ENCODE measurements around the gene VWA3A.
"Not testable (repeated sequence)": the region's sequence is repeated elsewhere in the genome, so short reads cannot be mapped to it uniquely, and the experiment has no call there.

The VWA3A gene

GRCh38 chr16:22193063-22193411 is 100.7 kb downstream of the VWA3A start:
- H3K4me3 ChIP-seq (replicated peaks; ENCODE audit: low read depth, low read length) = no peak overlapping the region
- no peaks in the 10 kb centered on the region for H3K36me3 ChIP-seq (ENCODE audit: control insufficient read depth, insufficient read depth, low read length)
- TF ChIP-seq CTCF (IDR thresholded peaks at IDR 0.05; ENCODE audit: insufficient read depth, low read length, poor library complexity, severe bottlenecking) = no peak
- H3K27me3 ChIP-seq (replicated peaks; ENCODE audit: control insufficient read depth, insufficient read depth, low read length) = no peaks in the 10 kb centered on the region
- DNase-seq (ENCODE audit: extremely low read depth, insufficient read length) = no peak

DNA sequence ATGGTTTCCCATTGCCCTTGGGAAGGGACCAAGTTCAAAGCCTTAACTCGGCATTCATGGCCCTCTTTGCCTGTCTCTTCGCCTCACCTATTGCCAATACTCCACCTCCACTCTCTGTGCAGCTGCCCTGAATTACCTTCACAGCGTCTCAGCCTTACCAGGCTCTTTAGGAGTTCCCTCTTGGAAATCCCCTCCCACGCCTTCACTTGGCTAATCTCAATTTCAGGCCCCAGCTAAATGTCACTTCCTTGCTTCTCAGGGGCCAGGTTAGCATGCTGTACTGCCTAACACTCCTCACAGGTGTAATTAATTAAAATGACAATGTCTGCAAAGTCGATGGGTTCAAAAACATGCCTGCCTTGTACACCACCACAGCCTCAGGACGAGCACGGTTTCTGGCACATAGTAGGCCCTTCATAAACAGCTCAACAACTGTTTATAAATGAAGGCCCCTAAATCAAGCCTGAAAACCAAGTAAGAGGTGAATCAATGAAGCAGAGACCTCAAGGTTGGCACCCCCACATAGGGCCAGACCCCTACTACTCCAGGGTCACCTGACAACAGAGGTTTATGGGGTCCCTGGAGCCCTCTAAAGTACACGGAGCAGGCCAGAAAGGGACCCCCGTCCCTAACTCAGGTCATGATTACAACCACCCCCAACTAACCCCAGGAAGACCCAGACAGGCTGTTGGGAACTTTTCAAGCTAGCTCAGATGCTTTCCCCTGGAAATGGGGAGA is 102.5 kb downstream of the VWA3A start:
- no peak for TF ChIP-seq CTCF (IDR thresholded peaks at IDR 0.05; ENCODE audit: insufficient read depth, low read length, poor library complexity, severe bottlenecking)
- no peak overlapping the region for H3K4me3 ChIP-seq (replicated peaks; ENCODE audit: low read depth, low read length)
- no peaks in the 10 kb centered on the region for H3K27me3 ChIP-seq (replicated peaks; ENCODE audit: control insufficient read depth, insufficient read depth, low read length)
- no peaks in the 10 kb centered on the region for H3K36me3 ChIP-seq (ENCODE audit: control insufficient read depth, insufficient read depth, low read length)
- DNase-seq (ENCODE audit: extremely low read depth, insufficient read length) = no peak

DNA sequence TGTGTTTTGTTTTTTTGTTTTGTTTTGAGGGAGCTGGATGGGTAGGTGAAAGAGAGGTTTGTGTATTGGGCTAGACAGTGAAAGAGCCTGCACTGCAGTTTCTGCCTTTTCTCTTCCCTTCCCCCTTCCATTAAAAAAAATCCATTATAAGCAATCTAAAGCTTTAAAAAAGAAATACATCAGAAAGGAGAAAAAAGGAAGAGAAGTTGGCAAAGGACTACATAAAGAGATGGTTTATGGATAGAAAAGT is 103.0 kb downstream of the VWA3A start:
- Histone ChIP-seq H3K36me3 (ENCODE audit: control insufficient read depth, insufficient read depth, low read length) (no peaks in the 10 kb centered on the region), H3K4me3 (replicated peaks; ENCODE audit: low read depth, low read length) (no peak overlapping the region), H3K27me3 (replicated peaks; ENCODE audit: control insufficient read depth, insufficient read depth, low read length) (no peaks in the 10 kb centered on the region)
- no peak for TF ChIP-seq CTCF (IDR thresholded peaks at IDR 0.05; ENCODE audit: insufficient read depth, low read length, poor library complexity, severe bottlenecking)
- no peak for DNase-seq (ENCODE audit: extremely low read depth, insufficient read length)

GRCh38 chr16:22195695-22196558 is 103.6 kb downstream of the VWA3A start:
- Histone ChIP-seq H3K4me3 (replicated peaks; ENCODE audit: low read depth, low read length) (peak overlapping the region; percentile 66), H3K36me3 (ENCODE audit: control insufficient read depth, insufficient read depth, low read length) (no peaks in the 10 kb centered on the region), H3K27me3 (replicated peaks; ENCODE audit: control insufficient read depth, insufficient read depth, low read length) (no peaks in the 10 kb centered on the region)
- TF ChIP-seq CTCF (IDR thresholded peaks at IDR 0.05; ENCODE audit: insufficient read depth, low read length, poor library complexity, severe bottlenecking) = peak; percentile 90
- DNase-seq (ENCODE audit: extremely low read depth, insufficient read length) = peak; percentile 87

DNA sequence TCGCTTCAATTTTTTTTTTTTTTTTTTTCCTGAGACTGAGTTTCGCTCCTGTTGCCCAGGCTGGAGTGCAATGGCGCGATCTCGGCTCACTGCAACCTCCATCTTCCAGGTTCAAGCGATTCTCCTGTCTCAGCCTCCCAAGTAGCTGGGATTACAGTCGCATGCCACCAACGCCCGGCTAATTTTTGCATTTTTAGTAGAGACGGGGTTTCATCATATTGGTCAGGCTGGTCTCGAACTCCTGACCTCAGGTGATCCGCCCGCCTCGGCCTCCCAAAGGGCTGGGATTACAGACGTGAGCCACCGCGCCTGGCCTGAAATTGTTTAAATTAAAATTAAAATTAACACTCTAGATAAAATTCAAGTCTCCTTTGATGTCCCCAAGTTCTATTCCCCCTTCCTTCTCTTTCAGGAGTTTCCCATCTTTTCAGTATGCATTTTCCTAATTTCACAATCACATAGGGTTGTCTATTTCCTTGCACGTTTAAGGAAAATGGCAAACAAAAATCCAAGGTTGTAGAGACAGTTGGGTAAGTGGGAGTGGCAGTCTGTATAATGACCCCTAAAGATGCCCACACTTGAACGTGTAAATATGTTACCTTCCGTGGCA is 104.3 kb downstream of the VWA3A start:
- H3K27me3 ChIP-seq (replicated peaks; ENCODE audit: control insufficient read depth, insufficient read depth, low read length); DNase-seq (ENCODE audit: extremely low read depth, insufficient read length); H3K4me3 ChIP-seq (replicated peaks; ENCODE audit: low read depth, low read length); H3K36me3 ChIP-seq (ENCODE audit: control insufficient read depth, insufficient read depth, low read length): not testable (repeated sequence)

- H3K36me3 ChIP-seq (ENCODE audit: control insufficient read depth, insufficient read depth, low read length) = no peaks in the 10 kb centered on the region
- DNase-seq (ENCODE audit: extremely low read depth, insufficient read length) = no peak
- TF ChIP-seq CTCF (IDR thresholded peaks at IDR 0.05; ENCODE audit: insufficient read depth, low read length, poor library complexity, severe bottlenecking) = no peak
- no peak overlapping the region for H3K4me3 ChIP-seq (replicated peaks; ENCODE audit: low read depth, low read length)
- H3K27me3 ChIP-seq (replicated peaks; ENCODE audit: control insufficient read depth, insufficient read depth, low read length) = no peaks in the 10 kb centered on the region
Observed at GRCh38 chr16:22198547-22199293, 106.4 kb downstream of the VWA3A start.

All from GM06990 (cell line).